Ishikawa (cell line): Measurements from ENCODE around the gene SH3GLB1.
A peak's percentile ranks its signal among the peaks of the same experiment; 100 is the strongest.

ENCODE experiments used
- CEBPB ChIP-seq: IDR thresholded peaks from 2 replicates; pipeline ENCODE4 v1.6.1; 2012
- CREB1 ChIP-seq: IDR thresholded peaks from 2 replicates; pipeline ENCODE4 v1.6.1; 2012; ENCODE audit warnings: low read depth
- EGR1 ChIP-seq: IDR thresholded peaks from 2 replicates; pipeline ENCODE4 v1.6.1; 2012
- EP300 ChIP-seq: IDR thresholded peaks from 2 replicates; pipeline ENCODE4 v1.6.1; 2012; ENCODE audit warnings: borderline replicate concordance
- FOXM1 ChIP-seq: IDR thresholded peaks from 2 replicates; pipeline ENCODE4 v1.6.1; 2012; ENCODE audit warnings: low read depth, borderline replicate concordance
- MAX ChIP-seq: IDR thresholded peaks from 2 replicates; pipeline ENCODE4 v1.6.1; 2012
- NFIC ChIP-seq: IDR thresholded peaks from 2 replicates; pipeline ENCODE4 v1.6.1; 2012
- RAD21 ChIP-seq: IDR thresholded peaks from 2 replicates; pipeline ENCODE4 v1.6.1; 2012; ENCODE audit warnings: low read depth
- REST ChIP-seq: IDR thresholded peaks from 2 replicates; pipeline ENCODE4 v1.6.1; 2012; ENCODE audit warnings: low read depth, mild to moderate bottlenecking
- TAF1 ChIP-seq: IDR thresholded peaks from 2 replicates; pipeline ENCODE4 v1.6.1; 2012; ENCODE audit warnings: low read depth, mild to moderate bottlenecking
- TCF12 ChIP-seq: IDR thresholded peaks from 2 replicates; pipeline ENCODE4 v1.6.1; 2012; ENCODE audit warnings: low read depth
- TEAD4 ChIP-seq: IDR thresholded peaks from 2 replicates; pipeline ENCODE4 v1.6.1; 2012
- USF1 ChIP-seq: IDR thresholded peaks from 2 replicates; pipeline ENCODE4 v1.6.1; 2012
- YY1 ChIP-seq: IDR thresholded peaks from 2 replicates; pipeline ENCODE4 v1.6.1; 2012; ENCODE audit warnings: low read depth
- ZBTB7A ChIP-seq: IDR thresholded peaks from 2 replicates; pipeline ENCODE4 v1.6.1; 2012; ENCODE audit warnings: low read depth

The SH3GLB1 gene

GRCh38 chr1:86773341-86774288, 69.2 kb downstream of the SH3GLB1 start:
- TF ChIP-seq NFIC (no peak), CEBPB (no peak), USF1 (no peak), RAD21 (no peak), REST (no peak), CREB1 (no peak), MAX (no peak), ZBTB7A (no peak), TCF12 (no peak), FOXM1 (no peak)

DNA sequence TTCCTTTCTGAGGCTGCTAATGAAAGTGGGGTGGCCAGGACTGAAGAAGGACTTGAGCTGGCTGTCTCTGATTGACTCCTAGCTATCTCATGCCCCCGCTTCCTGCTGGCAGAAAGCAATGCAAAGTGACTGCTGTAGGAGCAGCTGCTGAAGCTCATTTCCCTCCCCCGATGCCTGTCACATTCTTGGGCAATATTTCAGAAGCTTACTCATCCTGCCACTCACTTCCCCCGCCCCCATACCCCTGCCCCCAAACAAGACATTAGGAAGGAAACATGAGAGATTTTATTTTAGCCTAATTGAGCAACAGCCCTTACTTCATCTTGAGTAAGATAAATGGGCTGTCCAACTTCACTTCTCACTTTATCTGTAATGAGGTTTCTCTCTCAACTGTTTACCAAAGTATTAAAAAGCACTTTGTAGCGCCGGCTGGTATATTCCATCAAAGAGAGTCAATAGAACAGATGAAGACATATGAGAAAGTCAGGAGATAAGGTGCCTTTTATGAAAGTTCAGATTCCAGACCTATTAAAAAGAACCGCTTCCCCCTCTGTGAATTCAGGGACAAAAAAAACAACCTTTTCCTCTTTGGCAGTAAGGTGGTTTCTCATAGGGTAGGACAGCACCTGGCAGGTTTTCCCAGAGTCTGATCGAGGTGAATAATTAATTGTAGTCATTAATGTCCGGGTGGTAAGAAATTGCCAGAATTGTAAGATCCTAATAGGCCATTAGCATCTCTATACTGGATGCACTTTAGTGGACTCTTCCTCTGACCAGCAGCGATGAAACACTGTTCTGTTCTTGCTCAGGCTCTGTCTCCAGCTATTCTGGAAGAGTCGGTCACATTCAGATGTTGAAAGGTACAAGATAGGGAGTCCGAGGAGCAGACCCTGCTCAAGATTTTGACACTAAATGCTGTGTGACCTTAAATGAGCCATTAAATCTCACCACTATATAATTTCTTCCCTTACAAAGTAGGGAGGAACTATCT, 70.2 kb downstream of the SH3GLB1 start:
- TF ChIP-seq RAD21 (no peak), TAF1 (no peak), TEAD4 (peak; percentile 54; the same call in 1 of the 2 replicates), CEBPB (peak; percentile 51; the same call in 1 of the 2 replicates), MAX (no peak), NFIC (no peak)

DNA sequence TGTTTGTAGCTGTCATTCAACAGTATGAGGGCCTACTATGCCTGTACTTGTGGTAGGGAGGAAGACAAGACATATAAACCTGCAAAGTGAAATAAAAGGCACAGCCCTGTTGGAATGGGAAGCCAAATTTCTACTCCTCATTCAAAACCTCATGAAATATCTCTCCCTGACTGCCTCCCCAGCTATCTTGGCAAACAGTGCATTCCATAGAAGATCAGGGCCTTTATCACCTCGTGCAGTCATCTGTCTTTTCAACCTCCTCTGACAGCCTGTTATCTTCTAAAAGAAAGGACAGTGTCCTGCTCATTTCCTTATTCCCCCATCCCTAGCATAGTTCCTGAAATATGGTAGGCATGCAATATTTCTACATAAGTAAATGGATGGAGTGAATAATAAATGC, 71.0 kb downstream of the SH3GLB1 start:
- TF ChIP-seq ZBTB7A = no peak
- TF ChIP-seq RAD21 = no peak
- TF ChIP-seq EGR1 = no peak
- no peak for TF ChIP-seq CEBPB
- TF ChIP-seq TCF12 = no peak
- TF ChIP-seq FOXM1 = no peak
- no peak for TF ChIP-seq TAF1
- TF ChIP-seq NFIC = no peak
- no peak for TF ChIP-seq MAX
- TF ChIP-seq YY1 = no peak
- no peak for TF ChIP-seq USF1
- TF ChIP-seq REST = no peak
- TF ChIP-seq TEAD4 = no peak
- no peak for TF ChIP-seq EP300
- TF ChIP-seq CREB1 = no peak

DNA sequence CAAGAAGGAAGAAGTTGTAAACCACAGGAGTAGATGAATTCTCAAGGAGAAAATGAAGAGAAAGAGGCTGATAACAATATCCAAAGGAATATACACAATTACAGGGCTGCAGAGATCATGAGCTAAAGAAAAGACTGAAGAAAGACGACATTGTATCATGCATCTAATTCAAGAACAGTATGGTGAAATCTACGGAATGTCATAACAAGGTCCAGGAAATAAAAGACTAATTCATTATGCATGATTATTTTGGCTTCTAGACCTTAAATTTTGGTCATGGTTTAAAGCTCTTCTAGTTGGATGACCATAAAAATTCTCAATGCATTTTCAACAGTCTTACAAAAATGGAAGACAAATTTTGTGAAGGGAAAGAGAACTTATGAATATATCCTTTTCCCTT, 71.7 kb downstream of the SH3GLB1 start:
- TF ChIP-seq CREB1 (no peak), CEBPB (no peak), TAF1 (no peak), MAX (no peak), EGR1 (no peak), ZBTB7A (no peak), REST (no peak), TCF12 (no peak), EP300 (no peak), YY1 (no peak), TEAD4 (no peak), NFIC (no peak), FOXM1 (no peak), RAD21 (no peak), USF1 (no peak)
